H9 (cell line): ENCODE results near the gene DPYSL3. TPM values are rescaled to one million over a fixed set of nuclear protein-coding genes. Genes with fewer than 3 reads are reported as not detected.
A peak's percentile ranks its signal among the peaks of the same experiment; 100 is the strongest.

Experiments
- DNase-seq: peaks from one replicate; pipeline ENCODE4 v3.0.0-alpha.2; 2017
- H2AFZ ChIP-seq: one replicate; pipeline ENCODE4 v1.6.1; 2013; ENCODE audit warnings: mild to moderate bottlenecking, low read length, control low read depth, moderate library complexity
- H2AK5ac ChIP-seq: 2 replicates; pipeline ENCODE4 v1.6.1; 2013; ENCODE audit warnings: low read length, control low read depth, mixed read lengths; ENCODE audit not compliant: insufficient read length
- H2BK120ac ChIP-seq: one replicate; pipeline ENCODE4 v1.6.1; 2013; ENCODE audit warnings: low read depth, mild to moderate bottlenecking, low read length, control low read depth, inconsistent platforms; ENCODE audit not compliant: poor library complexity, severe bottlenecking
- H2BK12ac ChIP-seq: 2 replicates; pipeline ENCODE4 v1.6.1; 2013; ENCODE audit warnings: low read length, control low read depth, mixed read lengths, low read depth; ENCODE audit not compliant: insufficient read length
- H2BK15ac ChIP-seq: 2 replicates; pipeline ENCODE4 v1.6.1; 2013; ENCODE audit warnings: low read depth, low read length, control low read depth
- H2BK20ac ChIP-seq: one replicate; pipeline ENCODE4 v1.6.1; 2013; ENCODE audit warnings: low read depth, mild to moderate bottlenecking, low read length, control low read depth, inconsistent platforms; ENCODE audit not compliant: poor library complexity, severe bottlenecking
- H2BK5ac ChIP-seq: 2 replicates; pipeline ENCODE4 v1.6.1; 2013; ENCODE audit warnings: low read length, control low read depth, mixed read lengths; ENCODE audit not compliant: insufficient read length
- H3K14ac ChIP-seq: 2 replicates; pipeline ENCODE4 v1.6.1; 2013; ENCODE audit warnings: low read length, control low read depth; ENCODE audit not compliant: insufficient read depth
- H3K18ac ChIP-seq: 2 replicates; pipeline ENCODE4 v1.6.1; 2013; ENCODE audit warnings: low read depth, mild to moderate bottlenecking, mixed read lengths, low read length, control low read depth; ENCODE audit not compliant: insufficient read length
- H3K23ac ChIP-seq: 2 replicates; pipeline ENCODE4 v1.6.1; 2013; ENCODE audit warnings: low read length, control low read depth, mixed read lengths, low read depth; ENCODE audit not compliant: insufficient read length
- H3K23me2 ChIP-seq: 2 replicates; pipeline ENCODE4 v1.6.1; 2013; ENCODE audit warnings: low read depth, mild to moderate bottlenecking, mixed read lengths, low read length, control low read depth; ENCODE audit not compliant: insufficient read length, poor library complexity, severe bottlenecking
- H3K27ac ChIP-seq: 2 replicates; pipeline ENCODE4 v1.5.1; 2013; ENCODE audit warnings: low read length, control low read depth, mixed read lengths, low read depth; ENCODE audit not compliant: insufficient read length
- H3K27me3 ChIP-seq: 2 replicates; pipeline ENCODE4 v1.6.1; 2013; ENCODE audit warnings: low read length, control low read depth, inconsistent platforms; ENCODE audit not compliant: insufficient read depth
- H3K4ac ChIP-seq: 2 replicates; pipeline ENCODE4 v1.6.1; 2013; ENCODE audit warnings: low read depth, mild to moderate bottlenecking, control low read depth, inconsistent platforms, low read length, moderate library complexity
- H3K4me1 ChIP-seq: 2 replicates; pipeline ENCODE4 v1.6.1; 2013; ENCODE audit warnings: low read length, control low read depth, inconsistent platforms; ENCODE audit not compliant: insufficient read depth
- H3K4me2 ChIP-seq: 2 replicates; pipeline ENCODE4 v1.6.1; 2013; ENCODE audit warnings: low read length, control low read depth, mixed read lengths; ENCODE audit not compliant: insufficient read length, insufficient read depth
- H3K56ac ChIP-seq: 2 replicates; pipeline ENCODE4 v1.6.1; 2013; ENCODE audit warnings: low read depth, mild to moderate bottlenecking, mixed read lengths, low read length, control low read depth; ENCODE audit not compliant: insufficient read length
- H3K79me1 ChIP-seq: 2 replicates; pipeline ENCODE4 v1.6.1; 2013; ENCODE audit warnings: low read depth, mild to moderate bottlenecking, moderate library complexity, low read length, control low read depth, inconsistent platforms; ENCODE audit not compliant: insufficient read depth, poor library complexity, severe bottlenecking
- H3K79me2 ChIP-seq: 2 replicates; pipeline ENCODE4 v1.6.1; 2013; ENCODE audit warnings: low read length, control low read depth, inconsistent platforms; ENCODE audit not compliant: insufficient read depth
- H3K9ac ChIP-seq: 2 replicates; pipeline ENCODE4 v1.6.1; 2013; ENCODE audit warnings: low read length, control low read depth, mixed read lengths; ENCODE audit not compliant: insufficient read length; ENCODE audit errors: extremely low read depth
- H3K9me3 ChIP-seq: one replicate; pipeline ENCODE4 v1.6.1; 2013; ENCODE audit warnings: low read depth, low read length, inconsistent platforms; ENCODE audit not compliant: control insufficient read depth
- H3T11ph ChIP-seq: one replicate; pipeline ENCODE4 v1.6.1; 2013; ENCODE audit warnings: mild to moderate bottlenecking, low read length, control low read depth, inconsistent platforms
- H4K20me1 ChIP-seq: one replicate; pipeline ENCODE4 v1.6.1; 2013; ENCODE audit not compliant: control insufficient read depth, insufficient read length, insufficient read depth
- H4K5ac ChIP-seq: 2 replicates; pipeline ENCODE4 v1.6.1; 2013; ENCODE audit warnings: low read depth, mild to moderate bottlenecking, mixed read lengths, low read length, control low read depth; ENCODE audit not compliant: insufficient read length
- H4K8ac ChIP-seq: replicated peaks from 2 replicates; pipeline ENCODE4 v1.6.1; 2013; ENCODE audit warnings: low read length, control low read depth, mixed read lengths, low read depth; ENCODE audit not compliant: insufficient read length
- H4K91ac ChIP-seq: 2 replicates; pipeline ENCODE4 v1.6.1; 2013; ENCODE audit warnings: low read depth, mild to moderate bottlenecking, moderate library complexity, mixed read lengths, low read length, control low read depth; ENCODE audit not compliant: insufficient read length
- H3K27ac Mint-ChIP-seq, 3 experiments: 2 replicates in 2 of 3; 3 replicates in 1 of 3; pipeline ENCODE4 v1.8.0; 2020 to 2021; ENCODE audit warnings: mixed read lengths in 3 of 3, mild to moderate bottlenecking in 1 of 3, moderate library complexity in 1 of 3
- H3K27me3 Mint-ChIP-seq: 2 replicates; pipeline ENCODE4 v1.8.0; 2021; ENCODE audit warnings: low read depth, mild to moderate bottlenecking, moderate library complexity, mixed read lengths
- H3K36me3 Mint-ChIP-seq, 3 experiments: 2 replicates in 2 of 3; 3 replicates in 1 of 3; pipeline ENCODE4 v1.8.0; 2020 to 2021; ENCODE audit warnings: low read depth in 3 of 3, mixed read lengths in 3 of 3; ENCODE audit not compliant: insufficient read depth in 1 of 3
- H3K4me1 Mint-ChIP-seq, 2 experiments: 2 replicates each; pipeline ENCODE4 v1.8.0; 2020; ENCODE audit warnings: mixed read lengths in 2 of 2
- H3K4me3 Mint-ChIP-seq, 2 experiments: 2 replicates in 1 of 2; 3 replicates in 1 of 2; pipeline ENCODE4 v1.8.0; 2020 to 2021; ENCODE audit warnings: mild to moderate bottlenecking in 2 of 2, mixed read lengths in 2 of 2, moderate library complexity in 1 of 2
- H3K9me3 Mint-ChIP-seq, 2 experiments: 2 replicates in 1 of 2; 3 replicates in 1 of 2; pipeline ENCODE4 v1.8.0; 2020; ENCODE audit warnings: mild to moderate bottlenecking in 2 of 2, mixed read lengths in 2 of 2, moderate library complexity in 1 of 2
- WGBS: extraction: QIAGEN DNeasy Blood & Tissue Kit; methylation state at CpG from one replicate; pipeline ENCODE4 v1.1.7; 2013; ENCODE audit warnings: missing lambda C conversion rate, low lambda C conversion rate, mixed read lengths; ENCODE audit not compliant: insufficient read length; ENCODE audit errors: extremely low coverage; 5-methylcytosine and 5-hydroxymethylcytosine counted together
- total RNA-seq: library from RNA; stranded (reverse); gene quantifications from 2 replicates; pipeline ENCODE4 v1.2.1, GENCODE V29; 2021
- TF ChIP-seq, protein P1 (sequence below): fragments of 200-600 bp; sonication (generic); conservative IDR thresholded peaks from 3 replicates; pipeline ENCODE4 v1.8.0; 2021; ENCODE audit warnings: antibody characterized with exemption, mild to moderate bottlenecking

The DPYSL3 gene
- total RNA-seq, 1 experiment from 2014 or later, result 515 TPM

DNA sequence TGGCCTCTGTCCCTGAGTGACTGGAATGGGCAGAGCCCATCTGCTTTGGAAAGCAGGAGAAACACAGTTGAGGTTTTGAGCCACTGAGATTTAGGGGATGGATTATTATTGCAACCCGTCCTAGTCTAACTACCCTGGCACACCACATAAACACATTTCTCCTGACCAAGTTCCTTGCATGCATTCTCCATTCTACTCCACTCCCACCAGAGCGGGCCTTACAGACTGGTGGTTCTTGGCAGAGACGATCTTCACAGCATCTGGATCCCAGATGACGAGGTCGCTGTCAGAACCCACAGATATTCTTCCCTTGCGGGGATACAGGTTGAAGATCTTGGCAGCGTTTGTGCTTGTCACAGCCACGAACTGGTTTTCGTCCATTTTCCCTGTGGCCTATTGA is 111.0 kb downstream of the DPYSL3 start:
- Histone ChIP-seq H4K8ac (no peak overlapping the region), H3K4me1 (no peaks in the 10 kb centered on the region), H2BK120ac (no peak overlapping the region), H2AK5ac (no peak overlapping the region), H3K9me3 (no peaks in the 10 kb centered on the region), H4K20me1 (no peaks in the 10 kb centered on the region), H3K9ac (no peak overlapping the region), H3K4ac (no peak overlapping the region), H2BK15ac (no peak overlapping the region), H2BK5ac (no peak overlapping the region), H3K79me2 (no peaks in the 10 kb centered on the region), H2BK20ac (no peak overlapping the region), H2BK12ac (no peak overlapping the region), H3T11ph (no peak overlapping the region), H3K14ac (no peak overlapping the region), H3K27me3 (no peaks in the 10 kb centered on the region), H3K18ac (no peak overlapping the region), H2AFZ (no peak overlapping the region), H4K5ac (no peak overlapping the region), H3K56ac (no peak overlapping the region), H3K23me2 (no peaks in the 10 kb centered on the region), H3K4me2 (no peak overlapping the region), H3K27ac (no peak overlapping the region), H3K79me1 (no peaks in the 10 kb centered on the region), H4K91ac (no peak overlapping the region), H3K23ac (no peak overlapping the region)
- no CpG with 5 or more reads among the region's 9 CpGs for WGBS
- Mint-ChIP-seq H3K4me1 (peaks cover 11 to 15% of the 10 kb centered on the region in 2 experiments), H3K9me3 (no peaks in the 10 kb centered on the region), H3K27me3 (no peaks in the 10 kb centered on the region), H3K4me3 (no peak overlapping the region), H3K36me3 (peaks cover 66 to 92% (median 92%) of the 10 kb centered on the region in 3 experiments), H3K27ac (peak overlapping the region in 1 of 3 experiments; percentile 92; a peak in 4 of 7 replicates)
- no peak for DNase-seq
- TF ChIP-seq, protein P1, sequence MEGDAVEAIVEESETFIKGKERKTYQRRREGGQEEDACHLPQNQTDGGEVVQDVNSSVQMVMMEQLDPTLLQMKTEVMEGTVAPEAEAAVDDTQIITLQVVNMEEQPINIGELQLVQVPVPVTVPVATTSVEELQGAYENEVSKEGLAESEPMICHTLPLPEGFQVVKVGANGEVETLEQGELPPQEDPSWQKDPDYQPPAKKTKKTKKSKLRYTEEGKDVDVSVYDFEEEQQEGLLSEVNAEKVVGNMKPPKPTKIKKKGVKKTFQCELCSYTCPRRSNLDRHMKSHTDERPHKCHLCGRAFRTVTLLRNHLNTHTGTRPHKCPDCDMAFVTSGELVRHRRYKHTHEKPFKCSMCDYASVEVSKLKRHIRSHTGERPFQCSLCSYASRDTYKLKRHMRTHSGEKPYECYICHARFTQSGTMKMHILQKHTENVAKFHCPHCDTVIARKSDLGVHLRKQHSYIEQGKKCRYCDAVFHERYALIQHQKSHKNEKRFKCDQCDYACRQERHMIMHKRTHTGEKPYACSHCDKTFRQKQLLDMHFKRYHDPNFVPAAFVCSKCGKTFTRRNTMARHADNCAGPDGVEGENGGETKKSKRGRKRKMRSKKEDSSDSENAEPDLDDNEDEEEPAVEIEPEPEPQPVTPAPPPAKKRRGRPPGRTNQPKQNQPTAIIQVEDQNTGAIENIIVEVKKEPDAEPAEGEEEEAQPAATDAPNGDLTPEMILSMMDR, result no peak
